Activated effector memory CD4-positive, alpha-beta T cell treated with anti-CD3 and anti-CD28 coated beads, Interleukin-2, amount 50 U/mL, for 16 hours (primary cell): ENCODE measurements around the gene MACROH2A2.
"Not testable (repeated sequence)": the region's sequence is repeated elsewhere in the genome, so short reads cannot be mapped to it uniquely, and the experiment has no call there.

Source experiments
- DNase-seq: peaks from one replicate; pipeline ENCODE4 v3.0.0-alpha.2; 2020

MACROH2A2 gene

GRCh38 chr10:70106958-70107791, 54.5 kb downstream of the MACROH2A2 start:
- DNase-seq, result no peak

GRCh38 chr10:70109064-70109729, 56.6 kb downstream of the MACROH2A2 start:
- no peak for DNase-seq

GRCh38 chr10:70111496-70111895, 58.9 kb downstream of the MACROH2A2 start:
- DNase-seq, result no peak

- DNase-seq, result no peak
Observed at GRCh38 chr10:70112071-70112470, 59.4 kb downstream of the MACROH2A2 start.

GRCh38 chr10:70114902-70115301, 62.3 kb downstream of the MACROH2A2 start:
- no peak for DNase-seq

GRCh38 chr10:70115948-70116682, 63.5 kb downstream of the MACROH2A2 start:
- DNase-seq, result peak; percentile 83

GRCh38 chr10:70117646-70118045, 65.0 kb downstream of the MACROH2A2 start:
- DNase-seq, result no peak

GRCh38 chr10:70118196-70118595, 65.5 kb downstream of the MACROH2A2 start:
- DNase-seq, result no peak

- no peak for DNase-seq
Observed at GRCh38 chr10:70119197-70119596, 66.6 kb downstream of the MACROH2A2 start.

GRCh38 chr10:70119623-70120022, 67.0 kb downstream of the MACROH2A2 start:
- DNase-seq, result no peak

GRCh38 chr10:70120417-70120816, 67.8 kb downstream of the MACROH2A2 start:
- DNase-seq, result no peak

GRCh38 chr10:70121281-70121949, 68.8 kb downstream of the MACROH2A2 start:
- DNase-seq, result no peak

- no peak for DNase-seq
Observed at GRCh38 chr10:70122742-70123141, 70.1 kb downstream of the MACROH2A2 start.

- DNase-seq, result not testable (repeated sequence)
Observed at GRCh38 chr10:70123166-70123565, 70.5 kb downstream of the MACROH2A2 start.

- DNase-seq, result no peak
Observed at GRCh38 chr10:70123817-70124216, 71.2 kb downstream of the MACROH2A2 start.

- DNase-seq, result no peak
Observed at GRCh38 chr10:70124415-70124814, 71.8 kb downstream of the MACROH2A2 start.

GRCh38 chr10:70124918-70125317, 72.3 kb downstream of the MACROH2A2 start:
- DNase-seq, result no peak

- no peak for DNase-seq
Observed at GRCh38 chr10:70125918-70126552, 73.4 kb downstream of the MACROH2A2 start.

- DNase-seq, result no peak
Observed at GRCh38 chr10:70126700-70127395, 74.2 kb downstream of the MACROH2A2 start.

- no peak for DNase-seq
Observed at GRCh38 chr10:70130878-70131559, 78.4 kb downstream of the MACROH2A2 start.

GRCh38 chr10:70131560-70131937, 78.9 kb downstream of the MACROH2A2 start:
- DNase-seq, result peak; percentile 56
